Osteocyte (in vitro differentiated cells): ENCODE results near the gene THPO. TPM values are rescaled to one million over a fixed set of nuclear protein-coding genes. Genes with fewer than 3 reads are reported as not detected.

Experiments used
- DNase-seq: peaks from one replicate; pipeline ENCODE4 v3.0.0; 2021; ENCODE audit warnings: mixed read lengths; ENCODE audit not compliant: unreplicated experiment; ENCODE audit errors: extremely low spot score
- H3K27ac Mint-ChIP-seq: one replicate; pipeline ENCODE4 v1.8.0; 2021; ENCODE audit warnings: mild to moderate bottlenecking, mixed read lengths; ENCODE audit not compliant: unreplicated experiment
- H3K27me3 Mint-ChIP-seq: one replicate; pipeline ENCODE4 v1.8.0; 2021; ENCODE audit warnings: mixed read lengths; ENCODE audit not compliant: unreplicated experiment
- H3K36me3 Mint-ChIP-seq: one replicate; pipeline ENCODE4 v1.8.0; 2021; ENCODE audit warnings: mixed read lengths; ENCODE audit not compliant: unreplicated experiment
- H3K4me1 Mint-ChIP-seq: one replicate; pipeline ENCODE4 v1.8.0; 2021; ENCODE audit warnings: mixed read lengths; ENCODE audit not compliant: unreplicated experiment
- H3K4me3 Mint-ChIP-seq: one replicate; pipeline ENCODE4 v1.8.0; 2021; ENCODE audit warnings: mild to moderate bottlenecking, moderate library complexity, mixed read lengths; ENCODE audit not compliant: unreplicated experiment
- H3K9me3 Mint-ChIP-seq: one replicate; pipeline ENCODE4 v1.8.0; 2021; ENCODE audit warnings: mixed read lengths; ENCODE audit not compliant: unreplicated experiment
- CTCF ChIP-seq: fragments of 200-600 bp; sonication (generic); IDR thresholded peaks from 2 replicates; pipeline ENCODE4 v1.5.0; 2021; ENCODE audit warnings: antibody characterized with exemption, mild to moderate bottlenecking, moderate library complexity
- total RNA-seq: library from RNA; stranded (reverse); gene quantifications from 2 replicates; pipeline ENCODE4 v1.2.1, GENCODE V29; 2021

Gene THPO
- total RNA-seq, 1 donor from 2014 or later, result not detected

GRCh38 chr3:184405075-184406030, 27.3 kb upstream of the THPO start:
- no peak for TF ChIP-seq CTCF
- Mint-ChIP-seq H3K4me3 (no peak overlapping the region), H3K27me3 (peaks cover 35% of the 10 kb centered on the region), H3K27ac (no peak overlapping the region), H3K9me3 (no peaks in the 10 kb centered on the region), H3K4me1 (no peaks in the 10 kb centered on the region), H3K36me3 (no peaks in the 10 kb centered on the region)
- DNase-seq, result no peak

- H3K27me3 Mint-ChIP-seq, result peaks cover 45% of the 10 kb centered on the region
- H3K27ac Mint-ChIP-seq, result peak overlapping the region; percentile 18
- H3K9me3 Mint-ChIP-seq, result no peaks in the 10 kb centered on the region
- no peak for TF ChIP-seq CTCF
- no peaks in the 10 kb centered on the region for H3K36me3 Mint-ChIP-seq
- peaks cover 6% of the 10 kb centered on the region for H3K4me1 Mint-ChIP-seq
- DNase-seq, result no peak
- H3K4me3 Mint-ChIP-seq, result no peak overlapping the region
Measured at GRCh38 chr3:184399410-184399809, 21.4 kb upstream of the THPO start.

DNA sequence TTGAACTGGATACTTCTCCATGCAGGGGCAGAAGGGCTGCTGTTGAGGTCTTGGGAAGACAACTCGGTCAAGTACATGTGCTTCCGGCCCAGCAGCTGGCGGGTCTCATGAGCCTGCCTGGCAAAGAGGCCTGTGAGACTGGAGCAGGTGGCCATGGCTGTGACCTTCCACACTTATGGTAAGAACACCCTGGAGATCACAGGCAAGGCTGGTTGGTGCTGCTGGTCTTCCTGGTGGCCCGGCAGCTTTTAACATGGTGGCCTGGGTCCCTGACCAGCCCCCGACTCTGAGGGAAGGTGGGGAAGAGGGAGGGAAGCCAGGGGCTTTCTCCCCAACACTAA, 17.3 kb upstream of the THPO start:
- H3K4me3 Mint-ChIP-seq, result no peak overlapping the region
- peaks cover 6% of the 10 kb centered on the region for H3K4me1 Mint-ChIP-seq
- no peak for TF ChIP-seq CTCF
- no peak for DNase-seq
- no peak overlapping the region for H3K27ac Mint-ChIP-seq
- H3K9me3 Mint-ChIP-seq, result no peaks in the 10 kb centered on the region
- H3K27me3 Mint-ChIP-seq, result peaks cover 47% of the 10 kb centered on the region
- H3K36me3 Mint-ChIP-seq, result no peaks in the 10 kb centered on the region

DNA sequence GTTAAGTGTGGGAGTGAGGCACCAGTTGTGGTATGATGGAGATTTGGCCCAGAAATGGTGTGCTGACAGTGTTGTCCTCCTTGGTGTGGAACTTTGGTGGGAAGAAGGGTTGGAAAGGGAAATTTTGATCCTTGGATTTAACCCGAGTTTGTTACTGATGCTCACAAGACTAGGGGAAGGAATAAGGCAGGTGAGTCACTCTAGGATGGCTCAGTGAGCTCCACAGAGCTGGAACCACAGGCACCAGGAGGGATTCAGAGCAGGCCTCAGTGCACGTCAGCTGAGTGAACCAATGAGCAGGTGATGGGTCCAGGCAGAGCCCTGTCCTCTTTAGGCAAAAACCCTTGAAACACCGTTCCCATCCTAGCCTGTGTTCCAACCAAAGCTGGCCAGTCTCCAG, 13.3 kb upstream of the THPO start:
- no peak for DNase-seq
- Mint-ChIP-seq H3K4me3 (no peak overlapping the region), H3K4me1 (no peaks in the 10 kb centered on the region), H3K36me3 (no peaks in the 10 kb centered on the region), H3K9me3 (no peaks in the 10 kb centered on the region), H3K27ac (no peak overlapping the region), H3K27me3 (peaks cover 48% of the 10 kb centered on the region)
- no peak for TF ChIP-seq CTCF

- H3K27ac Mint-ChIP-seq, result no peak overlapping the region
Measured at GRCh38 chr3:184389935-184390528, 12.0 kb upstream of the THPO start.

More at GRCh38 chr3:184389935-184390528, 12.0 kb upstream of the THPO start:
- no peak for TF ChIP-seq CTCF
- H3K27me3 Mint-ChIP-seq, result peaks cover 43% of the 10 kb centered on the region
- DNase-seq, result no peak
- H3K4me1 Mint-ChIP-seq, result no peaks in the 10 kb centered on the region
- H3K4me3 Mint-ChIP-seq, result no peak overlapping the region
- H3K36me3 Mint-ChIP-seq, result no peaks in the 10 kb centered on the region
- H3K9me3 Mint-ChIP-seq, result no peaks in the 10 kb centered on the region
